ENCODE measurements around the gene MET.

MET gene

GRCh38 chr7:116692401-116693308 lies 20.7 kb downstream of the MET start:
- in situ Hi-C loops (cut with MboI; ENCODE audit: low pct_unique_long_range_greater_than_20kb, low sequenced_read_pairs): no loop called here
- no peak for DNase-seq

GRCh38 chr7:116696707-116697106 lies 24.7 kb downstream of the MET start:
- DNase-seq: no peak
- in situ Hi-C loops (cut with MboI; ENCODE audit: low pct_unique_long_range_greater_than_20kb, low sequenced_read_pairs): no loop called here

GRCh38 chr7:116697152-116697551 lies 25.2 kb downstream of the MET start:
- in situ Hi-C loops (cut with MboI; ENCODE audit: low pct_unique_long_range_greater_than_20kb, low sequenced_read_pairs): no loop called here
- DNase-seq: no peak

GRCh38 chr7:116697761-116698160 lies 25.8 kb downstream of the MET start:
- DNase-seq: no peak
- in situ Hi-C loops (cut with MboI; ENCODE audit: low pct_unique_long_range_greater_than_20kb, low sequenced_read_pairs): no loop called here

GRCh38 chr7:116698396-116698795 lies 26.4 kb downstream of the MET start:
- no peak for DNase-seq
- in situ Hi-C loops (cut with MboI; ENCODE audit: low pct_unique_long_range_greater_than_20kb, low sequenced_read_pairs): no loop called here

GRCh38 chr7:116698930-116699721 lies 27.1 kb downstream of the MET start:
- in situ Hi-C loops (cut with MboI; ENCODE audit: low pct_unique_long_range_greater_than_20kb, low sequenced_read_pairs): no loop called here
- no peak for DNase-seq

GRCh38 chr7:116699722-116700120 lies 27.7 kb downstream of the MET start:
- DNase-seq: no peak
- in situ Hi-C loops (cut with MboI; ENCODE audit: low pct_unique_long_range_greater_than_20kb, low sequenced_read_pairs): no loop called here

GRCh38 chr7:116702046-116702785 lies 30.2 kb downstream of the MET start:
- in situ Hi-C loops (cut with MboI; ENCODE audit: low pct_unique_long_range_greater_than_20kb, low sequenced_read_pairs): no loop called here
- no peak for DNase-seq

GRCh38 chr7:116704650-116705228 lies 32.7 kb downstream of the MET start:
- DNase-seq: no peak
- in situ Hi-C loops (cut with MboI; ENCODE audit: low pct_unique_long_range_greater_than_20kb, low sequenced_read_pairs): no loop called here

- no peak for DNase-seq
- in situ Hi-C loops (cut with MboI; ENCODE audit: low pct_unique_long_range_greater_than_20kb, low sequenced_read_pairs): no loop called here
These were observed 33.4 kb downstream of the MET start for GRCh38 chr7:116705419-116705818.

GRCh38 chr7:116706668-116707126 lies 34.7 kb downstream of the MET start:
- DNase-seq: no peak
- in situ Hi-C loops (cut with MboI; ENCODE audit: low pct_unique_long_range_greater_than_20kb, low sequenced_read_pairs): no loop called here

- DNase-seq: no peak
- in situ Hi-C loops (cut with MboI; ENCODE audit: low pct_unique_long_range_greater_than_20kb, low sequenced_read_pairs): no loop called here
These were observed 35.3 kb downstream of the MET start for GRCh38 chr7:116707289-116707688.

- in situ Hi-C loops (cut with MboI; ENCODE audit: low pct_unique_long_range_greater_than_20kb, low sequenced_read_pairs): no loop called here
- DNase-seq: no peak
These were observed 36.3 kb downstream of the MET start for GRCh38 chr7:116708248-116708647.

- DNase-seq: no peak
- in situ Hi-C loops (cut with MboI; ENCODE audit: low pct_unique_long_range_greater_than_20kb, low sequenced_read_pairs): no loop called here
These were observed 36.9 kb downstream of the MET start for GRCh38 chr7:116708861-116709260.

- in situ Hi-C loops (cut with MboI; ENCODE audit: low pct_unique_long_range_greater_than_20kb, low sequenced_read_pairs): no loop called here
- no peak for DNase-seq
These were observed 37.3 kb downstream of the MET start for GRCh38 chr7:116709336-116709735.

GRCh38 chr7:116710764-116711452 lies 38.9 kb downstream of the MET start:
- DNase-seq: no peak
- in situ Hi-C loops (cut with MboI; ENCODE audit: low pct_unique_long_range_greater_than_20kb, low sequenced_read_pairs): no loop called here

GRCh38 chr7:116711790-116712189 lies 39.8 kb downstream of the MET start:
- no peak for DNase-seq

GRCh38 chr7:116713500-116713899 lies 41.5 kb downstream of the MET start:
- in situ Hi-C loops (cut with MboI; ENCODE audit: low pct_unique_long_range_greater_than_20kb, low sequenced_read_pairs): no loop called here
- DNase-seq: no peak

More at GRCh38 chr7:116711790-116712189, 39.8 kb downstream of the MET start:
- in situ Hi-C loops (cut with MboI; ENCODE audit: low pct_unique_long_range_greater_than_20kb, low sequenced_read_pairs): no loop called here

GRCh38 chr7:116713918-116714317 lies 41.9 kb downstream of the MET start:
- no peak for DNase-seq
- in situ Hi-C loops (cut with MboI; ENCODE audit: low pct_unique_long_range_greater_than_20kb, low sequenced_read_pairs): no loop called here

All from KBM-7 (cell line).